ENCODE results near the gene SLC38A9.

Gene SLC38A9

GRCh38 chr5:55625913-55626312, 86.2 kb downstream of the SLC38A9 start:
- TF ChIP-seq CTCF (IDR thresholded peaks at IDR 0.05): no peak
- no peak overlapping the region for H3K27ac ChIP-seq
- no peak overlapping the region for H3K4me3 ChIP-seq
- DNase-seq (ENCODE audit: low spot score): no peak

DNA sequence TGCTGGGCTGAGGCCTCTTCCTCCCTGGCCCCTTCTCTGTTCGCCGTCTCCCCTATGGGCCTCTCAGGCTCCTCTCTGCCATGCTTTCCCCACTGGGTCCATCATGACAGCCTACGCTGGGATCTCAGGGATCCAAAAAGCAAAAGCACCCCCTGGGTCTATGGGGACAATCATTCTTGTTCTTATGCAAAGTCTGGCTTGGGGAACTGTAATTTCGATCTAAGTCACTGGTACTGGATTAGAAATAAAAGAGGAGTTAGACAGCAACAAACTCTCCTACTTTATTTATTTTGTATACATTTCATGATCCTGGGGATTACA, 86.6 kb downstream of the SLC38A9 start:
- peak overlapping the region; percentile 18 for H3K4me3 ChIP-seq
- no peak for DNase-seq (ENCODE audit: low spot score)
- TF ChIP-seq CTCF (IDR thresholded peaks at IDR 0.05): no peak
- no peak overlapping the region for H3K27ac ChIP-seq

GRCh38 chr5:55624841-55625588, 87.1 kb downstream of the SLC38A9 start:
- no peak overlapping the region for H3K27ac ChIP-seq
- no peak for TF ChIP-seq CTCF (IDR thresholded peaks at IDR 0.05)
- no peak for DNase-seq (ENCODE audit: low spot score)
- H3K4me3 ChIP-seq: peak overlapping the region; percentile 18

- no peak overlapping the region for H3K27ac ChIP-seq
Measured at GRCh38 chr5:55623789-55624188, 88.3 kb downstream of the SLC38A9 start.

GRCh38 chr5:55622460-55622859, 89.7 kb downstream of the SLC38A9 start:
- Histone ChIP-seq H3K27ac (no peak overlapping the region), H3K4me3 (no peak overlapping the region)
- no peak for DNase-seq (ENCODE audit: low spot score)
- no peak for TF ChIP-seq CTCF (IDR thresholded peaks at IDR 0.05)

More at GRCh38 chr5:55623789-55624188, 88.3 kb downstream of the SLC38A9 start:
- TF ChIP-seq CTCF (IDR thresholded peaks at IDR 0.05): no peak
- no peak overlapping the region for H3K4me3 ChIP-seq
- DNase-seq (ENCODE audit: low spot score): no peak

GRCh38 chr5:55621229-55621628, 90.9 kb downstream of the SLC38A9 start:
- no peak for TF ChIP-seq CTCF (IDR thresholded peaks at IDR 0.05)
- H3K27ac ChIP-seq: no peak overlapping the region
- no peak for DNase-seq (ENCODE audit: low spot score)
- no peak overlapping the region for H3K4me3 ChIP-seq

DNA sequence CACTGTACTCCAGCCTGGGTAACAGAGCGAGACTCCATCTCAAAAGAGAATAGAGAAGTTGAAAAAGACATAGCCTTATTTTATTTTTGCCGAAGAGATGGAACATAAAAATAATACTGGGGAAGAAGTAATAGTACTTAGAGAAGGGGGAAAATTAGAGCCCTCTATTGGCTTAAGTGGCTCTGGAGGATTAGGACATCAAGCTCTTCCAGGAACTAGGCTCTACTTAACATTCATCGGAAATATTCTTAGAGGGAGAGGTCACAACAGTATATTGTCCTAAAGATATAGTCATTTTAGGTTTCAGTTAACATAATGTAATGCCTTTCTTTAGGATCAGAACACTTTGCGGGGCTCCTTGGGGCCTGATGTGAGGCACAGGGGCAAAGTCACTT, 91.4 kb downstream of the SLC38A9 start:
- Histone ChIP-seq H3K4me3 (no peak overlapping the region), H3K27ac (no peak overlapping the region)
- TF ChIP-seq CTCF (IDR thresholded peaks at IDR 0.05): no peak
- DNase-seq (ENCODE audit: low spot score): no peak

Data from coronary artery (tissue), 2 donors.